Endothelial cell of umbilical vein (primary cell): Measurements from ENCODE around the gene PADI1. TPM values are rescaled to one million over a fixed set of nuclear protein-coding genes. Genes with fewer than 3 reads are reported as not detected.
"Not testable (repeated sequence)": the region's sequence is repeated elsewhere in the genome, so short reads cannot be mapped to it uniquely, and the experiment has no call there.

Experiments used
- BruUV-seq: library from RNA; stranded (reverse); fragments of 400-500 nt; replicated peaks from 2 replicates; lab custom pipeline; 2021; lab: Mats Ljungman, UMichigan
- CTCF ChIA-PET: fragments of 300-600, 350-600 bp; sonication (Branson Sonifier 250); formaldehyde crosslinking; loops from one replicate; lab custom pipeline; 2021; ENCODE audit warnings: antibody characterized with exemption, inconsistent platforms; lab: Charles Lee
- POLR2A ChIA-PET: fragments of 300-600, 350-600 bp; sonication (Branson Sonifier 250); formaldehyde crosslinking; loops from one replicate; lab custom pipeline; 2021; ENCODE audit warnings: antibody characterized with exemption, inconsistent platforms; lab: Charles Lee
- DNase-seq: peaks from one replicate; pipeline ENCODE4 v3.0.0-alpha.2; 2011; ENCODE audit warnings: low read depth, low spot score
- FAIRE-seq: peaks from 2 replicates; lab custom pipeline; 2011; peaks lifted over from hg19 to GRCh38; lab: Jason Lieb, UNC
- H2AFZ ChIP-seq: 2 replicates; pipeline ENCODE4 v1.6.0; 2012; ENCODE audit warnings: low read depth, low read length, control low read depth, inconsistent platforms
- H3K27ac ChIP-seq: 2 replicates; pipeline ENCODE4 v1.5.1; 2011; ENCODE audit warnings: low read depth, mild to moderate bottlenecking, control low read depth, low read length, moderate library complexity; ENCODE audit not compliant: insufficient read depth
- H3K27me3 ChIP-seq, 2 experiments: 2 replicates each; pipeline versions ENCODE4 v1.6.0 to v1.6.1; 2011; ENCODE audit warnings: low read length in 2 of 2, mixed read lengths in 1 of 2; ENCODE audit not compliant: control insufficient read depth in 2 of 2, insufficient read depth in 2 of 2
- H3K36me3 ChIP-seq, 2 experiments: 2 replicates in 1 of 2; 3 replicates in 1 of 2; pipeline ENCODE4 v1.5.1; 2011; ENCODE audit warnings: low read length in 2 of 2, mild to moderate bottlenecking in 1 of 2, moderate library complexity in 1 of 2; ENCODE audit not compliant: control insufficient read depth in 2 of 2, insufficient read depth in 2 of 2; ENCODE audit errors: extremely low read depth in 1 of 2
- H3K4me1 ChIP-seq: 3 replicates; pipeline ENCODE4 v1.5.1; 2011; ENCODE audit warnings: mild to moderate bottlenecking, low read length; ENCODE audit not compliant: control insufficient read depth, insufficient read depth; ENCODE audit errors: extremely low read depth
- H3K4me2 ChIP-seq: 2 replicates; pipeline ENCODE4 v1.6.1; 2011; ENCODE audit warnings: low read length, control low read depth, mixed read lengths; ENCODE audit not compliant: insufficient read depth
- H3K4me3 ChIP-seq, 3 experiments: fragments of 200-600 bp in 1 of 3; sonication (generic), shearing (Covaris generic) in 1 of 3; replicated peaks in 1 of 3; 2 replicates each; pipeline ENCODE4 v1.5.1; 2011 to 2016; ENCODE audit warnings: control low read depth in 3 of 3, low read length in 3 of 3, mild to moderate bottlenecking in 2 of 3, inconsistent platforms in 1 of 3, low read depth in 1 of 3, moderate library complexity in 1 of 3; ENCODE audit not compliant: insufficient read depth in 1 of 3
- H3K79me2 ChIP-seq: 2 replicates; pipeline ENCODE4 v1.6.0; 2012; ENCODE audit warnings: low read length, inconsistent platforms; ENCODE audit not compliant: control insufficient read depth, insufficient read depth
- H3K9ac ChIP-seq: replicated peaks from 2 replicates; pipeline ENCODE3; 2011; ENCODE audit warnings: low read length, control low read depth; ENCODE audit not compliant: insufficient read depth; ENCODE audit errors: extremely low read depth
- H3K9me1 ChIP-seq: replicated peaks from 3 replicates; pipeline ENCODE4 v1.6.0; 2011; ENCODE audit warnings: mild to moderate bottlenecking, low read length; ENCODE audit not compliant: control insufficient read depth, insufficient read depth; ENCODE audit errors: extremely low read depth
- H3K9me3 ChIP-seq: replicated peaks from 2 replicates; pipeline ENCODE4 v1.5.1; 2012; ENCODE audit warnings: low read length, inconsistent platforms; ENCODE audit not compliant: control insufficient read depth, insufficient read depth
- H4K20me1 ChIP-seq: replicated peaks from 2 replicates; pipeline ENCODE3; 2011; ENCODE audit warnings: mild to moderate bottlenecking, low read length; ENCODE audit not compliant: control insufficient read depth, insufficient read depth; ENCODE audit errors: extremely low read depth
- EZH2 ChIP-seq: IDR thresholded peaks from 2 replicates; pipeline ENCODE4 v1.6.1; 2012; ENCODE audit warnings: borderline replicate concordance, low read depth, mild to moderate bottlenecking, moderate library complexity, low read length, inconsistent platforms; ENCODE audit not compliant: severe bottlenecking
- dilution Hi-C: fragments of 300-500 bp; cut with MboI; formaldehyde crosslinking; loops from one replicate; pipeline ENCODE4 v1.15.0; 2019; ENCODE audit warnings: low sequenced_read_pairs; ENCODE audit not compliant: extremely low pct_ligation_motif_present
- intact Hi-C: fragments of 100-400 bp; cut with micrococcal nuclease; formaldehyde crosslinking; loops from one replicate; pipeline ENCODE4 v1.10.0; 2022
- polyA plus RNA-seq, 4 experiments: library from polyadenylated mRNA; depleted of rRNA in 3 of 4; stranded (reverse) in 3 of 4; unstranded in 1 of 4; fragments of >200 nt; gene quantifications; 2 replicates each; pipeline versions ENCODE4 v1.2.1 to v1.2.3, GENCODE V29; 2011 to 2012; ENCODE audit warnings: missing spikeins in 1 of 4
- total RNA-seq: library from RNA; stranded (reverse); gene quantifications from 2 replicates; pipeline ENCODE4 v1.2.3, GENCODE V29; 2021

Gene PADI1
- total and polyA plus RNA-seq, 2 donors (not counting 3 experiments of a cell fraction or from before 2014, with no cell fraction given): 0.01 TPM; not detected in 1

- dilution Hi-C loops, H3K36me3 ChIP-seq, H3K4me2 ChIP-seq, H3K4me3 ChIP-seq, H3K27me3 ChIP-seq, DNase-seq, H3K9ac ChIP-seq, H3K27ac ChIP-seq, H2AFZ ChIP-seq, H3K9me3 ChIP-seq, H3K4me1 ChIP-seq, BruUV-seq, POLR2A ChIA-PET, intact Hi-C loops, FAIRE-seq, H4K20me1 ChIP-seq, H3K79me2 ChIP-seq, H3K9me1 ChIP-seq: not testable (repeated sequence)
- CTCF ChIA-PET: interaction anchor here (1.4 to 8.7 kb wide), 4 partner anchors 9 to 181 kb away, joined by 3 to 261 read pairs (median 7); partner anchors contain the start of gene PADI3
- peak; percentile 83 for TF ChIP-seq EZH2
These were observed 36.3 kb downstream of the PADI1 start for GRCh38 chr1:17241011-17241779.

- BruUV-seq, H3K4me2 ChIP-seq, H3K79me2 ChIP-seq, dilution Hi-C loops, intact Hi-C loops, H3K9me3 ChIP-seq, H3K9me1 ChIP-seq, H3K36me3 ChIP-seq, POLR2A ChIA-PET, CTCF ChIA-PET, H2AFZ ChIP-seq, FAIRE-seq, DNase-seq, H3K9ac ChIP-seq, H3K27me3 ChIP-seq, H3K27ac ChIP-seq, H3K4me1 ChIP-seq, H4K20me1 ChIP-seq, H3K4me3 ChIP-seq: not testable (repeated sequence)
- TF ChIP-seq EZH2: peak; percentile 74
These were observed 36.8 kb downstream of the PADI1 start for GRCh38 chr1:17241780-17242074.
